Measurements from ENCODE around the gene CYP2F1. TPM values are rescaled to one million over a fixed set of nuclear protein-coding genes. Genes with fewer than 3 reads are reported as not detected.
A peak's percentile ranks its signal among the peaks of the same experiment; 100 is the strongest.

CYP2F1 gene
- total and polyA plus RNA-seq, 9 of the 15 experiments (the other 6 are each of a cell fraction or from before 2014, with no cell fraction given): 0.03 to 0.77 (median 0.18) TPM; not detected in 1

DNA sequence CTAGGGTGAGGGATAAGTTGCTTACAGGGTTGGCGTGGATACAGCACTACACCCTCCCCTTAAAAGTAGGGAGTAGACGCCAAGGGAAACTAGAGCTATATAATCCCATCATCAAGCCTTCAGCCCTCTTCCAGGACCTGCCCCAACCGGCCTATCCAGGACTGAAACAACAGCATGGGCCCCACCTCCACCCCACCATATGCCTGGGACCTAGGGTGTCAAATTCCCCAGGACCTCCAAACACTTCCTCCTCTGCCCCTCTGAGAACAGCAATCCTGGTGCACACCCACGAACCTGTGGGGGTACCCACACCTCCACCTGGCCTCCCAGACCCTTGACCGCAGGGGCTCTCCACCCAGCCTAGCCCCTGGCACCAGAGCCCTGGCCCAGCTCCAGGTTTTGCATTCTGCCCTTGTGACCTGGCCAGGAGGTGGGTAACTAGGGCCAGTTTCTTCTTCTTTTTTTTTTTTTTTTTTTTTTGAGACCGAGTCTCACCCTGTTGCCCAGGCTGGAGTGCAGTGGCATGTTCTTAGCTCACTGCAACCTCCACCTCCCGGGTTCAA is 1.4 kb upstream of the CYP2F1 start:
- Histone ChIP-seq H4K20me1 (replicated peaks; ENCODE audit: control insufficient read depth, insufficient read depth, low read length) (no peaks in the 10 kb centered on the region), H2AFZ (ENCODE audit: low read depth, low read length) (no peak overlapping the region), H3K4me1 (replicated peaks in 1 of 2; ENCODE audit: control insufficient read depth in 2 of 2, insufficient read depth in 2 of 2, low read length in 2 of 2) (no peaks in the 10 kb centered on the region), H3K9me3 (replicated peaks; ENCODE audit: control insufficient read depth, insufficient read depth, low read depth, low read length) (no peaks in the 10 kb centered on the region), H3K9me1 (ENCODE audit: control insufficient read depth, insufficient read depth, low read length) (no peaks in the 10 kb centered on the region), H3K36me3 (ENCODE audit: control insufficient read depth, insufficient read depth, low read length) (no peaks in the 10 kb centered on the region), H3K79me2 (ENCODE audit: control insufficient read depth, insufficient read depth, low read length) (no peaks in the 10 kb centered on the region), H3K27ac (ENCODE audit: extremely low read depth, low read depth, low read length) (no peak overlapping the region), H3K27me3 (ENCODE audit: control insufficient read depth in 2 of 2, insufficient read depth in 2 of 2, low read length in 2 of 2) (peaks cover 7 to 32% of the 10 kb centered on the region in 2 experiments; a peak in 3 of 5 replicates), H3K4me3 (no peak overlapping the region), H3K9ac (ENCODE audit: insufficient read depth in 1 of 2, low read depth in 2 of 2, low read length in 2 of 2) (no peak overlapping the region), H3K4me2 (ENCODE audit: insufficient read depth, low read length) (no peak overlapping the region)
- FAIRE-seq (no peak), DNase-seq (ENCODE audit: extremely low read depth in 1 of 4, low spot score in 3 of 4) (peak in 1 of 4 experiments; percentile 3), ATAC-seq (no peak)
- in situ Hi-C loops (cut with MboI) (no loop called here), intact Hi-C loops (cut with micrococcal nuclease) (no loop called here)
- TF ChIP-seq STAT6 (CRISPR knock-in tag; IDR thresholded peaks at IDR 0.05): no peak
- no peak for TF ChIP-seq NCOA6 (IDR thresholded peaks at IDR 0.05)
- no peak for TF ChIP-seq KLF6 (CRISPR knock-in tag; IDR thresholded peaks at IDR 0.05; ENCODE audit: borderline replicate concordance)
- TF ChIP-seq ZNF143 (CRISPR knock-in tag; IDR thresholded peaks at IDR 0.05): no peak
- TF ChIP-seq THRAP3 (IDR thresholded peaks at IDR 0.05; ENCODE audit: borderline replicate concordance): no peak
- no peak for TF ChIP-seq SFPQ (IDR thresholded peaks at IDR 0.05; ENCODE audit: low read depth, low read length)
- no peak for TF ChIP-seq PURB (CRISPR knock-in tag; IDR thresholded peaks at IDR 0.05; ENCODE audit: low read depth)
- TF ChIP-seq ZC3H4 (CRISPR knock-in tag; IDR thresholded peaks at IDR 0.05; ENCODE audit: borderline replicate concordance): no peak
- TF ChIP-seq TEAD4 (IDR thresholded peaks at IDR 0.05; ENCODE audit: low read length): no peak
- TF ChIP-seq TEAD4 (CRISPR knock-in tag; IDR thresholded peaks at IDR 0.05; ENCODE audit: borderline replicate concordance): no peak
- no peak for TF ChIP-seq TAL1 (IDR thresholded peaks at IDR 0.05)
- TF ChIP-seq RFX1 (IDR thresholded peaks at IDR 0.05): no peak
- TF ChIP-seq TRIM24 (IDR thresholded peaks at IDR 0.05): no peak
- TF ChIP-seq BHLHE40 (IDR thresholded peaks at IDR 0.05; ENCODE audit: low read length): no peak
- TF ChIP-seq NFRKB (IDR thresholded peaks at IDR 0.05; ENCODE audit: low read depth): no peak
- no peak for TF ChIP-seq SRSF1 (IDR thresholded peaks at IDR 0.05; ENCODE audit: low read depth, low read length)
- TF ChIP-seq MECOM (CRISPR knock-in tag; IDR thresholded peaks at IDR 0.05): no peak
- TF ChIP-seq CHCHD3 (CRISPR knock-in tag; IDR thresholded peaks at IDR 0.05): no peak
- CTCF ChIA-PET (ENCODE audit: low intra/inter-chr PET ratio): no interaction called here
- no TSS peak for BruUV-seq (replicated peaks)
- 1% methylated on average over 6 of the region's 7 CpGs for WGBS (ENCODE audit: insufficient coverage, low coverage, missing lambda C conversion rate)
- POLR2A ChIA-PET: no interaction called here
